Activated naive CD8-positive, alpha-beta T cell (primary cell): Measurements from ENCODE around the gene AGAP2.

Experiments
- H3K27ac Mint-ChIP-seq: one replicate; pipeline ENCODE4 v1.8.0; 2021; ENCODE audit warnings: mixed read lengths
- H3K27me3 Mint-ChIP-seq: one replicate; pipeline ENCODE4 v1.8.0; 2021; ENCODE audit warnings: mixed read lengths
- H3K36me3 Mint-ChIP-seq: one replicate; pipeline ENCODE4 v1.8.0; 2021; ENCODE audit warnings: mixed read lengths
- H3K4me1 Mint-ChIP-seq: one replicate; pipeline ENCODE4 v1.8.0; 2021; ENCODE audit warnings: low read depth, mixed read lengths
- H3K4me3 Mint-ChIP-seq: one replicate; pipeline ENCODE4 v1.8.0; 2021; ENCODE audit warnings: mild to moderate bottlenecking, mixed read lengths
- H3K9me3 Mint-ChIP-seq: one replicate; pipeline ENCODE4 v1.8.0; 2021; ENCODE audit warnings: low read depth, mixed read lengths

Gene AGAP2

DNA sequence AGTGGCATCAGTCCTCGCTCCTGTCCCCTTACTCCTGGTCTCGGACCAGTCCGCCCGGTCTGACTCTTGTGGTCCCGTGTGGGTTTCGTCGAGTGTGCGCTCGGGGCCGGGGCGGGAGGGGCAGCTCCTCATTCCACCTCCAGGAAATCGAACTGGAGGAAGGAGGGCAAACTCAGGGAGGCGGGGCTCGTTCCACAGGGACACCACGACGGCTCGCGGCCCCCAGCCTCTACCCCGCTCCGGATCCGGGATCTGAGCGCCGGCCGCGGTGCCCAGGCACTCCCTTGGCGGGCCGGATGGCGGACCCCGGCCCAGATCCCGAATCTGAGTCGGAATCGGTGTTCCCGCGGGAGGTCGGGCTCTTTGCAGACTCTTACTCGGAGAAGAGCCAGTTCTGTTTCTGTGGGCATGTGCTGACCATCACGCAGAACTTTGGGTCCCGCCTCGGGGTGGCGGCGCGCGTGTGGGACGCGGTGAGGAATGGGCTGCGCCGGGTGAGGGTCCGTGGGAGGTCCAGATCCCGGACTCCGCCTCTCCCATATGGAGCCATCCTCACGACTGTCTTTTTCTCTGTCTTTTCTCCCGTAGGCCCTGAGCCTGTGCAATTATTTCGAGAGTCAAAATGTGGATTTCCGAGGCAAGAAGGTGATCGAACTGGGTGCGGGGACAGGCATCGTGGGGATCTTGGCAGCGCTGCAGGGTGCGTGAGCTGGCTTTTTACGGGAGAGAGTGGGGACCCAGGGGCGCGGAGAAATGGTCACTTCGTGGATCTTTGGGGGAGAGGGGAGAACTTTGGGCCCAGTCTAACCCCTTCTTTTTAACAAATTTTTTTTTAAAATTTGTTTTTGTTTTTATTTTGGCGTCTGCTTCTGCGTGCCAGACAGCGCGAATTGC, 34.1 kb upstream of the AGAP2 start, which contains the start of gene EEF1AKMT3:
EEF1AKMT3 (plus strand) TSS at position 186 of the 894 bp plus-strand sequence; CDS start at position 297, 111 bp downstream.
- H3K27me3 Mint-ChIP-seq = no peaks in the 10 kb centered on the region
- peaks cover 7% of the 10 kb centered on the region for H3K36me3 Mint-ChIP-seq
- H3K4me3 Mint-ChIP-seq = peak within 1 kb of the TSS; percentile 99
- peaks cover 20% of the 10 kb centered on the region for H3K4me1 Mint-ChIP-seq
- peak within 1 kb of the TSS; percentile 100 for H3K27ac Mint-ChIP-seq
- no peaks in the 10 kb centered on the region for H3K9me3 Mint-ChIP-seq

DNA sequence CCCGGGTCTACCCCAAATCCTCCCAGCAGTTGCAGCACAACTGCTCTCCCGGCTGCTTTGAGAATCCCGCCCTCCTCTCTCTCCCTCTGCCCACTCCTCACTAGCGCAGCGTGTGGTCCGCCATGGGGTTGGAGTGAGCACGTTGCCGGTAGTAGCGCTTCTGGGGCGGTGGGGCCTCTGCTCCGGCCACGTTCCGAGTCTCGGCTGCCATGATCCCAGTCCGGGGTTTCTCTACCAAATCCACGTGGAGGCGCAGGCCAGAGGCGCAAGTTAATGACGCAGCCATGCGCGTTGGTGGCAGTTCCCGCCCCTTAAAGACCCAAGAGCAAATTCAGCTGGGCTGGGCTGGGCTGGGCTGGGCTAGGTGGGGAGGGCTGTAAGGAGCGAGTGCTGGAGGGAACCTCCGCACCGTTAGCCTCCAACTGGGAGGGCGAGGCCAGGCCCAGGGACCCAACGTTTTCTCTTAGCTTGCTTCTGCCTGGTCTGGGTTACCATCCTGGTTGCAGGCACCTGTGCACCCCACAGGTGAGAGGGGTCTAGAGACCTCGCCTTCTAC, 33.4 kb upstream of the AGAP2 start, which contains the start of gene METTL1:
METTL1 (minus strand) TSS at position 233 of the 556 bp plus-strand sequence; CDS start at position 211, 22 bp downstream.
- H3K9me3 Mint-ChIP-seq = no peaks in the 10 kb centered on the region
- peak within 1 kb of the TSS; percentile 100 for H3K27ac Mint-ChIP-seq
- peaks cover 7% of the 10 kb centered on the region for H3K36me3 Mint-ChIP-seq
- peaks cover 21% of the 10 kb centered on the region for H3K4me1 Mint-ChIP-seq
- H3K4me3 Mint-ChIP-seq = peak within 1 kb of the TSS; percentile 99
- no peaks in the 10 kb centered on the region for H3K27me3 Mint-ChIP-seq

DNA sequence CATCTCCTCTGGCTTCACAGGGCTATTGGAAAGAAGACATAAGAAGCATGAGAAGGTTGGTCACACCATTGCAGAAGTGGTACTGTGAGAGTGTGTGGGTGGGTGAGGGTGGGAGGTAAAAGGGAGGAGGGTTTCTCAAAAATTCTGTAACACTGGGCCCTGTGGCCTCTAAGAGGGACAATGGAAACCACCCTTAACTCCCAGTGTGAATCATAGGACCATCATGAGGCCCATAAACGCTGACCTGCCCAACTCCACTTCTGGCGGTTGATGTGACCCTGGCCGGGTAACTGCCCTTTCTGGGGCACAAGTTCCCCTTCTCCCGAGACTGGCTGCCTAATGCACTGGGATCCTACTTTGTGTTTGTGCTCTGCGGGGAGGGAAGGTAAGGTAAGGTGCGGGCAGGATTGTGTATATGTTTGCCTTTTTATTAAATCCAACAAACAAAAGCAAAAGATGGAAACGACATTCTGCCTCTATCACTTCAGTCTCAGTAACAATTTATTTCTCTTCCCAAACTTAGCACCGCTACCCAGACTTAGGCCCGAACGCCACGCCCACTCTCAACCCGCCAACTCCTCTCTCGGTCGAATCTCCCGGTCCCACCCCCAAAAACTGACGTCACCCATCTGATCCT, 32.8 kb upstream of the AGAP2 start:
- H3K27me3 Mint-ChIP-seq = no peaks in the 10 kb centered on the region
- peaks cover 7% of the 10 kb centered on the region for H3K36me3 Mint-ChIP-seq
- H3K27ac Mint-ChIP-seq = peak overlapping the region; percentile 100
- H3K4me1 Mint-ChIP-seq = peaks cover 27% of the 10 kb centered on the region
- peak overlapping the region; percentile 99 for H3K4me3 Mint-ChIP-seq
- H3K9me3 Mint-ChIP-seq = no peaks in the 10 kb centered on the region

DNA sequence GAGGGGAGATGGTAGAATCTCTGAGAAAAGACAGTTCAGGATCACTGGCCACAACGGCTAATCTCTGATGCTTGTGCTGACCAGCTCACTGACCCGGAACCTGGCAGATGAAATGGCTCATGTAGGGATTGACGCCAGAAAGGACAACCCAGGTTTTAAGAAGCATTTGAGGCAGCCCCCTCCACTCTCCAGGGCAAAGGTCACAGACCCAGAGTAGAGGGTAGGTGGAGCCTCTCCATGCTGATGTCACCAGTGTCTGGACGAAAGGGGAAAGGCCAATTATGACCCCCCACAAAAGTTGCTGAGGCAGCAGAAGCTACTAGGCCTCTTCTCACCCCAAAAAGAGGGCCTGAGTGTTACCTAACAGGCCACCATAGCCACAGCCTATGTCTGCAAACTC, 32.2 kb upstream of the AGAP2 start:
- no peaks in the 10 kb centered on the region for H3K9me3 Mint-ChIP-seq
- H3K27me3 Mint-ChIP-seq = no peaks in the 10 kb centered on the region
- H3K36me3 Mint-ChIP-seq = peaks cover 7% of the 10 kb centered on the region
- peak overlapping the region; percentile 99 for H3K4me3 Mint-ChIP-seq
- H3K27ac Mint-ChIP-seq = peak overlapping the region; percentile 58
- H3K4me1 Mint-ChIP-seq = peaks cover 30% of the 10 kb centered on the region

DNA sequence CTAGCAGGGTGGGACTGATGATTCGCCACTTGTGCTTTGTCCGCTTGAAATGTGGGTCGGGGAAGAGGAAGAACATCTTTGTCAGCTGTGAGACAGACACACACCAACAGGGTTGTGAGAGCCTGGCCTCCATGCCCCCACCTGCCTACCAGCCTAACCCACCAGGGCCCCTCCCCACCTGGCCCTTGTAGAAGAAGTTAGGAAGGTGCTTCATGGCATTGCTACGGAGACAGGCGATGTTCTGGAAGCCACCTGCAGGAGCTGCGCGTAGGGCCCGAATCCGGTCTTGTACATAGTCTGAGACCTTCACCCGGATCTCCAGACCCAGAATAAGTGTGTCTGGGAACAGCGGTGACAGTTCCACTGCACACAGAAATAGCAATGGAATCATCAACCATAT, 31.1 kb upstream of the AGAP2 start:
- peak overlapping the region; percentile 72 for H3K27ac Mint-ChIP-seq
- H3K27me3 Mint-ChIP-seq = no peaks in the 10 kb centered on the region
- H3K36me3 Mint-ChIP-seq = peaks cover 7% of the 10 kb centered on the region
- H3K4me1 Mint-ChIP-seq = peaks cover 36% of the 10 kb centered on the region
- H3K4me3 Mint-ChIP-seq = peak overlapping the region; percentile 99
- H3K9me3 Mint-ChIP-seq = no peaks in the 10 kb centered on the region

DNA sequence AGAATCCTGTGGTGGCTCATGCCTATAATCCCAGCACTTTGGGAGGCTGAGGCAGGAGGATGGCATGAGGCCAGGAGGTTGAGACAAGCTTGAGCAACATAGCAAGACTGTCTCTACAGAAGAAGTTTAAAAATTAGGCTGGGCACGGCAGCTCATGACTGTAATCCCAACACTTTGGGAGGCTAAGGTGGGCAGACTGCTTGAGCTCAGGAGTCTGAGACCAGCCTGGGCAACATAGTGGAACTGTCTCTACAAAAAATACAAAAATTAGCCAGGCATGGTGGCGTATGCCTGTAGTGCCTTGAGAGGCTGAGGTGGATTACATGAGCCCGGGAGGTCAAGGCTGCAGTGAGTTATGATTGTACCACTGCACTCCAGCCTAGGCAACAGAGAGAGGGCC, 29.3 kb upstream of the AGAP2 start:
- H3K4me3 Mint-ChIP-seq = no peak overlapping the region
- H3K9me3 Mint-ChIP-seq = no peaks in the 10 kb centered on the region
- H3K4me1 Mint-ChIP-seq = peaks cover 46% of the 10 kb centered on the region
- peaks cover 13% of the 10 kb centered on the region for H3K36me3 Mint-ChIP-seq
- no peaks in the 10 kb centered on the region for H3K27me3 Mint-ChIP-seq
- H3K27ac Mint-ChIP-seq = no peak overlapping the region

DNA sequence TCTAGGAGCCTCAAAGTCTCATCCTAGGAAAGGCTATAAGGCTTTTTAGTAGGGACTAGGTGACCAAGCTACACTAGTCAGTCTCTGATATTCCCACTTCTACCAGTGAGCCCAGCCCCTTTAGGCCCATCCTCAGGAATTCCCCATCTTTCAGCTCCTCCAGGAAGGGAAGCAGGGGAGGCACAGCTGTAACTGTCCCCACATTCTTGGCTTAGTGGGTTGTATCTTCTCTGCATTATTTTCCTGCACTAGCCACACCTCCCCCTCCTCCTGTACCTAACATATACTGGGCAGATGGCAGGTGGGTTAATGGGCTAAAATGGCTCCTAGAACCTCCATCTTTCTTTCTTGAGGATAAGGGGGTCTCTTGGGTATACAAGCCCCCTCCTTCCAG, 28.8 kb upstream of the AGAP2 start:
- H3K4me1 Mint-ChIP-seq = peaks cover 44% of the 10 kb centered on the region
- no peak overlapping the region for H3K27ac Mint-ChIP-seq
- H3K9me3 Mint-ChIP-seq = no peaks in the 10 kb centered on the region
- H3K36me3 Mint-ChIP-seq = peaks cover 13% of the 10 kb centered on the region
- no peaks in the 10 kb centered on the region for H3K27me3 Mint-ChIP-seq
- H3K4me3 Mint-ChIP-seq = peak overlapping the region; percentile 91

DNA sequence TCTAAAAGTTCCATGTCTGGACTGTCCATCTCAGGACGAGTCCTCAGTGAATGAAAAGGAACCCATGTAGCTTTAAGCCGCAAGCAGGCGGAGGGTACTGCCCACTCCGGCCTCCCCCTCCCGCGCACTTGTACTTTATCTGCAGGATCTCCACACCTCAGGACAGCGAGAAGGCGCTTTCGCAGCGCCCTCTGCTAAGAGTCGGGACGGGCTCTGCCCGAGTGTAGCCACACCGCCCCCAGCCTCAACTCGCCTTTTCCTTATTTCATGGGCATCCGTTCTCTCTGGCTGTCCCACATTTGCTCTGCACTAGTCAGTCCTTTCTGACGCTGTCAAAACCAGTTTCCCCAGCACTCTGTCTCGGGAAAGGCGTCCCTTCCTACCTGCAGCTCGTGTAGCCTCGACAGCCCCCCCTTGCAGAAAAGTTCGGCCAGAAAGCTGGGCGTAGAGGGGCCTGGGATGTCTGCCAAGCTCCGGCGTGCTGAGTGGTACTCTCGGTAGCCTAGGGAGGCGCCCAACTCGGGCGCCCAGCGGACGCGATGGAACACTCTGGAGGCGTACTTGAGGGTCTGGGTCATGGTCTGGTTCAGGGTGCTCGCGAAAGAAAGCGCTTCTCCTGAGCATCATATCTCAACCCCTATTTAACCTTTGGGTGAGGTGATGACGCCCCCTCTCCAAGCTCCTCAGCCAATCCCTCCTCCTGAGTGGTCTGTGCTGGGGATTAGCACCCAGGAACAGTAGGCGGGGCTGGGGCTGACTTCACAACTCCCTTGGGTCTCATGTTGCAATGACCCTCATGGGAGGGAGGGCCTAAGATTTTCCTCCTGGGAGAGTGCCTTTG, 28.1 kb upstream of the AGAP2 start, which contains the start of gene CYP27B1:
CYP27B1 (minus strand) TSS at position 615 of the 841 bp plus-strand sequence; CDS start at position 578, 37 bp downstream.
- Mint-ChIP-seq H3K27me3 (no peaks in the 10 kb centered on the region), H3K9me3 (no peaks in the 10 kb centered on the region), H3K4me3 (peak within 1 kb of the TSS; percentile 91), H3K4me1 (peaks cover 42% of the 10 kb centered on the region), H3K36me3 (peaks cover 13% of the 10 kb centered on the region), H3K27ac (peak within 1 kb of the TSS; percentile 72)

DNA sequence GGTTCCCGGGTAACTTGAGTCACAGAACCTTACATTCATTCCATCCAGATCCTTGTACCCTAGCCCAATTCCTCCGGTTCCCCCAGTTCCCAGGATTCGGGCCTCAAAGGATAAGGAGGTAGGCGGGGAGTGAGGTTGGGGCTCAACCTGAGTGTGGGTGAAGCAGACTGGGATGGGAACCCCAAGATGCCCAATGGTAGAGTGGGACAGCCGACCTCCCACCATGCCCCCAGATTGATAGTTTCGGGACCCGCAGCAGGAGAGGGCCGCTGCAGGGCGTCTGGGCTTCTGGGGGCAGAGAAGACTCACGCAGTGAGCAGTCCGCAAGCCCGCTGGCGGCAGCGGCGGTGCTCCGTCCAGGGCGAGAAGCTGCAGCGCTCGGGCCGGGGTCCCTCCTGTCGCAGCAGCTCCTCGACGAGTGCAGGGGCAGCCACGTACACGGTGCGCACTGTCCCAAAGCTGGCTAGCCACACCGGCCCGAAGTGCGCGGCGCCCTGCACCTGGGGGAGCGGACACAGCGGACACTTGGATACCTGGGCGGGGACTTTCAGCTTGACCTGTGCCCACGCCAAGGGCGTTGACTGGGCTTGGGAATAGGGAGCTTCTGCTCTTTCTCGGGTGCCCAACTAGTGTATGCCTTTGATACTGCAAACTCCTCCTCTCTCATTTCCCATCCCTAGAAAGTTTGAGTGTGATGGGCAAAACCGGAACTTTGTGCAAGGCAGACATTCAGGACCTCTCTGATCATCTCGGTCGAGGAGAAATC, 27.3 kb upstream of the AGAP2 start:
- peak overlapping the region; percentile 72 for H3K27ac Mint-ChIP-seq
- H3K4me1 Mint-ChIP-seq = peaks cover 37% of the 10 kb centered on the region
- peak overlapping the region; percentile 91 for H3K4me3 Mint-ChIP-seq
- peaks cover 13% of the 10 kb centered on the region for H3K36me3 Mint-ChIP-seq
- no peaks in the 10 kb centered on the region for H3K27me3 Mint-ChIP-seq
- no peaks in the 10 kb centered on the region for H3K9me3 Mint-ChIP-seq

DNA sequence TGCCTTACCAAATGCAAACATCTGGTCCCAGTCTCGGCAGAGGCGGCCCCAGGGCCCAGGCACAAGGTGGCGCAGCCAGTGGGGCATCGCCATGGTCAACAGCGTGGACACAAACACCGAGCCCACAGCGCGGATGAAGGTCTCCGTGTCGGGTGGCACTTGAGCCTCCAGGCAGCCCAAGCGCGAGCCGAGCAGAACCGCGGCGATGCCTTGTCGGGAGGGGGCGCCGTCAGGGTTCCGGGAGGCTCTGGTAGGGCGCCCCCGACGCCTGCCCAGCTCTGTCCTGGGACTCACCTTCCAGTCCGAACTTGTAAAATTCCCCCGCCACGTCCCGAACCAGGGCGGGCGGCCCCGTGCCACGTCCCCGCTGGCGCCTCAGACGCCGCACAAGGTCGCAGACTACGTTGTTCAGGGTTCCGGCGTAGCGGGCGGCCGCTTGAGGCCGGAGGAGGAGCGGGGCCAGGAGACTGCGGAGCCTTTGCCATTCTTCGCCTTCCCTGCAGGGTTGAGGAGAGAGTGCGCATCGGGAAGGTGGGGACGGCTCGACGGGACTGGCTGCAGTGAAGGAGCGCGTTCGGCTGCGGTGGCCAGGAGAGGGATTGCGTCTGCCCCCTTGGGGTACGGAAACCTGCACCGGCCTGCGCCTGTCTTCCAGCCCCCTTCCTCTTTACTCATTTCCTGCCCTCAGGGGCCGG, 26.6 kb upstream of the AGAP2 start:
- peak overlapping the region; percentile 91 for H3K4me3 Mint-ChIP-seq
- peaks cover 10% of the 10 kb centered on the region for H3K36me3 Mint-ChIP-seq
- peak overlapping the region; percentile 87 for H3K27ac Mint-ChIP-seq
- no peaks in the 10 kb centered on the region for H3K9me3 Mint-ChIP-seq
- H3K27me3 Mint-ChIP-seq = no peaks in the 10 kb centered on the region
- H3K4me1 Mint-ChIP-seq = peaks cover 32% of the 10 kb centered on the region

DNA sequence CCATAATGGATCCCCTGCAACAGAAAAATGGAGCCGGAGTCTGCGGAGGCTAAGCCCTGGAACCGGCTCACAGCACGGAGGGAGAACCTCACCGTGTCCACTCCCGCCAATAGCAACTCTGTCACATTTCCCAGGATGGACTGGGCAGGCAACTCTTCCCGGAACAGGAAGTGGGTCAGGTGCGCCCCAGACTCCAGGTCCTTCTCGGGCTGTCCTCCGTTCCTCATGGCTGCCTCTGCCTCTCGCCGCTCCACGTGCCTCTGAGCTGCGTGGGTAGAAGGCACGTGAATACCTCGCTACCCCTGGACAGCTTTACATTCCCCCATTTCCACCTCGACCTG, 26.1 kb upstream of the AGAP2 start:
- Mint-ChIP-seq H3K9me3 (no peaks in the 10 kb centered on the region), H3K4me1 (peaks cover 33% of the 10 kb centered on the region), H3K27ac (peak overlapping the region; percentile 87), H3K4me3 (peak overlapping the region; percentile 91), H3K27me3 (no peaks in the 10 kb centered on the region), H3K36me3 (peaks cover 6% of the 10 kb centered on the region)

DNA sequence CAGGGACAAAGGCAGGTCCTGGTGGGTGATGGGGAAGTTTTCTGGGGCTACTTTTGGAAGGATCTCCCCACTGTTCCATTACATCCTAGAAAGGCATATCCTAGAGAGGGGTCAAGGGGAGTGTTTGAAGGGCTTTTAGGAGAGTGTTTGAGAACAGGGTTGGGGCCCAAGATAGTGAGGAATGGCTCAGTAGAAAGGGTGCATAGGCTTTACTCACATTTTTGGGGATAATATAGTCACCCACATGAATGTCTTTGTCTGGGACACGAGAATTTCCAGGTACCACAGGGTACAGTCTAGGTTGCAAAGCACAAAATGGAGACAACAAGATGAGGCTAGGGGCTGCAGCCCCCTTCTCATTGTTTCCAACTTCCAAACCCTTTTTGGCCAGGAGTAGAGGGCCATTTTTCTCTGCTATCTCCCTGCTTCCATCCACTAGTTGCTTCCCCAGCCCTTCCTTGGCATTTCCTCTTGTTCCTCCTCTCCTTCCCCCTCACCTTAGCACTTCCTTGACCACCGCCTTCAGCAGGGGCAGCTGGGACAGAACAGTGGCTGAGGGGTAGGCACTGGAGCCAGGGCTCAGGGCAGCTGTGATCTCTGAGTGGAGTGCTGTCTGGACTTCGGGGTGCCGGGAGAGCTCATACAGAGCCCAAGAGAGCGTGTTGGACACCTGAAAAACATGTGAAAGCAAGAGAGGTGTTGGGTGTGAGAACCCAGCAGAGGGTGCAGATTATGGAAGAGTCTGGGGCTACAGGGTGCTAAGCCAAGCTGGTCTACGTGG, 25.5 kb upstream of the AGAP2 start:
- no peaks in the 10 kb centered on the region for H3K9me3 Mint-ChIP-seq
- H3K4me3 Mint-ChIP-seq = peak overlapping the region; percentile 91
- peaks cover 38% of the 10 kb centered on the region for H3K4me1 Mint-ChIP-seq
- H3K27me3 Mint-ChIP-seq = no peaks in the 10 kb centered on the region
- peak overlapping the region; percentile 87 for H3K27ac Mint-ChIP-seq
- peaks cover 6% of the 10 kb centered on the region for H3K36me3 Mint-ChIP-seq

DNA sequence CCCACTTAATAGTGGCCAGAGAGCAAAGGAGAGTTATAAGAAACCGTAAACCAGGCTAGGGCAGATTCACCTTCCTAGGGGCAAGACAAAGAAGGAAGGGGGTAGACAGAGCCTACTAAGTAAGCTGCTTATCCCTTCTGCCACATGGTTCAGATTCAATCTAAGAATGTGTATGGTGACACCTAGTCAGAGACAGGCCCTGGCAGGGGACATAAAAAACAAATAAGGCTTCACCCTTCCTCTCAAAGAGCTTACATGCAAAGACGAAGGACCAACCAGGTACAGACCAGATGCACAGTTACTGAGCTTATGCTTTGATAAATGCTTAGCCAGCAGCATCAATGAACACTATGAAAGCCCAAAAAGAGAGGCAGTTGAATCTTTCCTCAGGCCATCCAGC, 23.9 kb upstream of the AGAP2 start:
- H3K4me1 Mint-ChIP-seq = peaks cover 42% of the 10 kb centered on the region
- H3K27ac Mint-ChIP-seq = no peak overlapping the region
- peaks cover 6% of the 10 kb centered on the region for H3K36me3 Mint-ChIP-seq
- H3K4me3 Mint-ChIP-seq = peak overlapping the region; percentile 91
- no peaks in the 10 kb centered on the region for H3K9me3 Mint-ChIP-seq
- no peaks in the 10 kb centered on the region for H3K27me3 Mint-ChIP-seq
